Upper lobe of left lung (tissue), 4 donors: ENCODE results near the gene PVALEF.

Source experiments
- EP300 ChIP-seq, 4 donors: sonication (generic); formaldehyde crosslinking; IDR thresholded peaks; one replicate each; pipeline ENCODE4 v1.5.1; 2017; ENCODE audit warnings: antibody characterized with exemption in 4 of 4, control low read depth in 2 of 4
- POLR2A ChIP-seq, 4 donors: fragments of 450-650 bp; IDR thresholded peaks; one replicate each; pipeline ENCODE4 v1.5.1; 2016 to 2017; ENCODE audit warnings: antibody characterized with exemption in 4 of 4, mild to moderate bottlenecking in 2 of 4
- POLR2AphosphoS5 ChIP-seq, 2 donors: sonication (generic); formaldehyde crosslinking; IDR thresholded peaks; one replicate each; pipeline ENCODE4 v1.5.1; 2017; ENCODE audit warnings: antibody characterized with exemption in 2 of 2
- TF ChIP-seq, protein P1 (sequence below), 6 experiments: fragments of 450-650 bp in 4 of 6; fragments of 200-600 bp in 2 of 6; sonication (generic) in 2 of 6; IDR thresholded peaks; one replicate each; pipeline ENCODE4 v1.5.1; 2016 to 2019; ENCODE audit warnings: antibody characterized with exemption in 6 of 6

DNA sequence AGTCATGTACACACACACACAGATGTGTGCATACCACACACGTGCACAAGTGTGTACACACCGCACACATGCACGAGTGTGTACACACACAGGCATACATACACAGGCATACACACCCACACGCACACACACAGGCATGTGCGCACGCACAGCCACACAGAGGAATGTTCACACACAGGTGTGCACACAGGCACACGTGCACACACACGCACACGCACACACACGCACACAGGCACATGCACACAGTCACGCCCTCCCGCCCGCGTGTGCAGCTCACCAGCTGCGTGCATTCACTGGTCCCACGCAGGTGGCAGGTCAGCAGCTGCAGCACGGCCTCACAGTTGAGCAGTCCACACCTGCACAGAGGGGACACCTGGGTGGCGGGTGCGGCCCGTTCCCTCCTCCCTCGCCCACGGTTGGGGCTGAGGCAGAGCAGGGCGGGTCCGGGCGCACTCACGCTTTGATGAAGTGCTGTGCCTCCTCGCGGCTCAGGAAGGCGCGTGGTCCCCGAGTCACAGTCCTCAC is 65.9 kb downstream of the PVALEF start:
- TF ChIP-seq, protein P1, sequence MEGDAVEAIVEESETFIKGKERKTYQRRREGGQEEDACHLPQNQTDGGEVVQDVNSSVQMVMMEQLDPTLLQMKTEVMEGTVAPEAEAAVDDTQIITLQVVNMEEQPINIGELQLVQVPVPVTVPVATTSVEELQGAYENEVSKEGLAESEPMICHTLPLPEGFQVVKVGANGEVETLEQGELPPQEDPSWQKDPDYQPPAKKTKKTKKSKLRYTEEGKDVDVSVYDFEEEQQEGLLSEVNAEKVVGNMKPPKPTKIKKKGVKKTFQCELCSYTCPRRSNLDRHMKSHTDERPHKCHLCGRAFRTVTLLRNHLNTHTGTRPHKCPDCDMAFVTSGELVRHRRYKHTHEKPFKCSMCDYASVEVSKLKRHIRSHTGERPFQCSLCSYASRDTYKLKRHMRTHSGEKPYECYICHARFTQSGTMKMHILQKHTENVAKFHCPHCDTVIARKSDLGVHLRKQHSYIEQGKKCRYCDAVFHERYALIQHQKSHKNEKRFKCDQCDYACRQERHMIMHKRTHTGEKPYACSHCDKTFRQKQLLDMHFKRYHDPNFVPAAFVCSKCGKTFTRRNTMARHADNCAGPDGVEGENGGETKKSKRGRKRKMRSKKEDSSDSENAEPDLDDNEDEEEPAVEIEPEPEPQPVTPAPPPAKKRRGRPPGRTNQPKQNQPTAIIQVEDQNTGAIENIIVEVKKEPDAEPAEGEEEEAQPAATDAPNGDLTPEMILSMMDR (IDR thresholded peaks at IDR 0.05), result no peak
- TF ChIP-seq POLR2AphosphoS5 (IDR thresholded peaks at IDR 0.05), result no peak
- no peak for TF ChIP-seq POLR2A (IDR thresholded peaks at IDR 0.05)
- TF ChIP-seq EP300 (IDR thresholded peaks at IDR 0.05), result no peak
